ENCODE data around the gene PRMT7. TPM values are rescaled to one million over a fixed set of nuclear protein-coding genes. Genes with fewer than 3 reads are reported as not detected.

The PRMT7 gene
- total and polyA plus RNA-seq, 2 donors from 2014 or later, result 20.4 to 33.7 TPM

DNA sequence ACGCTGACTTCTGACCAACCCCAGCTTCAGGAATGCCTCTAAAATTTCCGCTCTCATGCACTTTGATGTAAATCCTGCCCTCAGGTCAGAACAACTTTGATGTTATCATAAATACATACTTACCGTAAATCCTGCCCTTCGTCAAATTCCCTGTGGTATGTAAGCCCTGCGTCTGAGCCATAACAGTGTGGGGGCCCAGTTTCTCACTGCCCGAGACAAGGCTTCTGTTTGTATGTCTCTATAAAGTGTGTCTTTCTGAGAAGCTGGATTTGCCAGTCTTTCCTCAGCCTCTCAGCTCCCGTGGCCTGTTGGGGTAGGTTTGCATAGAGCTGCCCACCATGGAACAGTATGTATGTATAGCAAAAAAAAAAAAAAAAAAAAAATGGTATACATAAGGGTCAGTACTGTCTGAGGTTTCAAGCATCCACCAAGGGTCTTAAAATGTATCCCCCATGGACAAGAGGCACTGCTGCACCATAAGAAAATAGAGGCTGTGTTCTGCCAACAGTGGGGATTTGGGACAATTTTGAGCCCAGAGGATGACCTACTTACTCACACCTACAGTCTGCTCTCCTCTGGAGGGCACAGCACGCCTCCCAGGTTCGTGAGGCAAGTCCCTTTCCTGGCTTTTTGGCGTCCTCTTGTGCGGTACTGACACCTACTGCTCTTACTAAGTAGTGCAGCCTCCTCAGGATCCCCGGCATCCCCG is 17.5 kb downstream of the PRMT7 start:
- Histone ChIP-seq H3K4me1 (ENCODE audit: control insufficient read depth in 2 of 3, insufficient read depth in 2 of 3, low read depth in 1 of 3, low read length in 3 of 3) (peaks cover 8 to 12% (median 11%) of the 10 kb centered on the region in 3 donors), H3K9me3 (ENCODE audit: control insufficient read depth in 2 of 3, insufficient read depth in 1 of 3, low read length in 3 of 3) (no peaks in the 10 kb centered on the region), H3K36me3 (ENCODE audit: control insufficient read depth in 2 of 3, insufficient read depth in 3 of 3, low read length in 3 of 3) (peaks cover 10 to 16% (median 11%) of the 10 kb centered on the region in 3 donors), H3K27ac (ENCODE audit: low read depth in 2 of 2, low read length in 2 of 2) (peak overlapping the region in 1 of 2 donors; percentile 12), H3K9ac (ENCODE audit: low read length in 3 of 3) (no peak overlapping the region), H3K27me3 (ENCODE audit: control insufficient read depth, insufficient read depth, low read length) (no peaks in the 10 kb centered on the region), H3K4me3 (ENCODE audit: low read length in 3 of 3) (no peak overlapping the region)
- peak; percentile 83 to 92 (median 85) for DNase-seq
- TF ChIP-seq, protein P1, sequence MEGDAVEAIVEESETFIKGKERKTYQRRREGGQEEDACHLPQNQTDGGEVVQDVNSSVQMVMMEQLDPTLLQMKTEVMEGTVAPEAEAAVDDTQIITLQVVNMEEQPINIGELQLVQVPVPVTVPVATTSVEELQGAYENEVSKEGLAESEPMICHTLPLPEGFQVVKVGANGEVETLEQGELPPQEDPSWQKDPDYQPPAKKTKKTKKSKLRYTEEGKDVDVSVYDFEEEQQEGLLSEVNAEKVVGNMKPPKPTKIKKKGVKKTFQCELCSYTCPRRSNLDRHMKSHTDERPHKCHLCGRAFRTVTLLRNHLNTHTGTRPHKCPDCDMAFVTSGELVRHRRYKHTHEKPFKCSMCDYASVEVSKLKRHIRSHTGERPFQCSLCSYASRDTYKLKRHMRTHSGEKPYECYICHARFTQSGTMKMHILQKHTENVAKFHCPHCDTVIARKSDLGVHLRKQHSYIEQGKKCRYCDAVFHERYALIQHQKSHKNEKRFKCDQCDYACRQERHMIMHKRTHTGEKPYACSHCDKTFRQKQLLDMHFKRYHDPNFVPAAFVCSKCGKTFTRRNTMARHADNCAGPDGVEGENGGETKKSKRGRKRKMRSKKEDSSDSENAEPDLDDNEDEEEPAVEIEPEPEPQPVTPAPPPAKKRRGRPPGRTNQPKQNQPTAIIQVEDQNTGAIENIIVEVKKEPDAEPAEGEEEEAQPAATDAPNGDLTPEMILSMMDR (IDR thresholded peaks at IDR 0.05; ENCODE audit: borderline replicate concordance, extremely low read depth, insufficient read depth), result peak; percentile 98
- FAIRE-seq, result no peak
- intact Hi-C loops (cut with DNase I), result loop anchor here (5.0 kb wide), 1 partner anchor 86 kb away; no protein-coding TSS in a partner anchor

DNA sequence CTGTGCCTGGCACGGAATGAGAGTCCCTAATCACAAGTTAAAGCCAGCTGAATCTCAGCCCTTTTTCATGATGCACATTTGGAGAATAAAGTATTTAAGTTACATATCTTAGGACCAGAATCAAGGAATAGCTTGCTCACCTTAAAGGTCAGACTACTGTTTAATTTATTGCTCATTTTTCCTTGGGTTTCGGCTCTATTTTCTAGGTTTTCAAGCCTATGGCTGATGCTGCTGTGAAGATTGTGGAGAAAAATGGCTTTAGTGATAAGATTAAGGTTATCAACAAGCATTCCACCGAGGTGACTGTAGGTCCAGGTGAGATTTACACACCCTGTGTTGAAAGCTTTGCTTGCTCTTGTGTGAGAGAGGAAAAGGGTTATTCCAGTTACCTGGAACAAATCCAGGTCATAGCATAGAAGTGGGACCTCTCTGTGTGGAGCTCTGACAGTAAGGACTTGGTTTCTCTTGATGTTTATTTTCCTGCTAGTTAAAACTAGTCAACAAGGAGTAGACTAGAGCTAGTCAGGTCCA is 18.1 kb downstream of the PRMT7 start:
- FAIRE-seq (no peak), DNase-seq (no peak)
- intact Hi-C loops (cut with DNase I), result loop anchor here (5.0 kb wide), 1 partner anchor 87 kb away; no protein-coding TSS in a partner anchor
- H3K27ac ChIP-seq (ENCODE audit: low read depth in 2 of 2, low read length in 2 of 2), result no peak overlapping the region
- peaks cover 8 to 12% (median 11%) of the 10 kb centered on the region in 3 donors for H3K4me1 ChIP-seq (ENCODE audit: control insufficient read depth in 2 of 3, insufficient read depth in 2 of 3, low read depth in 1 of 3, low read length in 3 of 3)
- no peak overlapping the region for H3K4me3 ChIP-seq (ENCODE audit: low read length in 3 of 3)
- peaks cover 10 to 16% (median 11%) of the 10 kb centered on the region in 3 donors for H3K36me3 ChIP-seq (ENCODE audit: control insufficient read depth in 2 of 3, insufficient read depth in 3 of 3, low read length in 3 of 3)
- no peaks in the 10 kb centered on the region for H3K9me3 ChIP-seq (ENCODE audit: control insufficient read depth in 2 of 3, insufficient read depth in 1 of 3, low read length in 3 of 3)
- H3K9ac ChIP-seq (ENCODE audit: low read length in 3 of 3), result no peak overlapping the region
- no peaks in the 10 kb centered on the region for H3K27me3 ChIP-seq (ENCODE audit: control insufficient read depth, insufficient read depth, low read length)
- TF ChIP-seq, protein P1 (IDR thresholded peaks at IDR 0.05; ENCODE audit: borderline replicate concordance, extremely low read depth, insufficient read depth), result no peak

DNA sequence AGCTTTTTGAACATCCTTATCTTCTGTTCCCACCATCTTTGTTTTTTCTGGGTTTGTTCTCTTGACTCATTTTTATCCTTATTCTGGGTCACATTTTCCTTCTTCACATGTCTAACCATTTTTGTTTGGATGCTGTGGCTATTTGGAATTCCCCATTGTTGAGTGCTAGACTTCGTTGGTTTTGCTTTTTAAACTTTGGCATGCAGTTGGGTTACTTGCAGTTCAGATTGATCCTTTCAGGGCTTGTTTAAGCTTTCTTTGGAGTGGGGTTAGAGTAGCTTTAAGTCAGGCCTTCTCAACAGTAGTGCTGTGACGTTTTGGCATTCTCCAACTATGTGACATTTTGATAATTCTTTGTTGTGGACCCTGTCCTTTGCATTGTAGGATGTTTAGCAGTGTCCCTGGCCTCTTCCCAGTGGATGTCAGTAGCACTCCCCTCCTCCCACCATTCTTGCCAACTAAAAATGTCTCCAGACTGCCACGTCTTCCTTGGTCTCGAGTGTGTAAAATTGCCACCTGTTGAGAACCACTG is 21.1 kb downstream of the PRMT7 start:
- Histone ChIP-seq H3K9me3 (ENCODE audit: control insufficient read depth in 2 of 3, insufficient read depth in 1 of 3, low read length in 3 of 3) (no peaks in the 10 kb centered on the region), H3K27ac (ENCODE audit: low read depth in 2 of 2, low read length in 2 of 2) (peak overlapping the region; percentile 5 to 84), H3K36me3 (ENCODE audit: control insufficient read depth in 2 of 3, insufficient read depth in 3 of 3, low read length in 3 of 3) (peaks cover 0 to 4% (median under 1%) of the 10 kb centered on the region in 3 donors), H3K27me3 (ENCODE audit: control insufficient read depth, insufficient read depth, low read length) (no peaks in the 10 kb centered on the region), H3K4me3 (ENCODE audit: low read length in 3 of 3) (no peak overlapping the region), H3K4me1 (ENCODE audit: control insufficient read depth in 2 of 3, insufficient read depth in 2 of 3, low read depth in 1 of 3, low read length in 3 of 3) (peaks cover 8 to 12% (median 11%) of the 10 kb centered on the region in 3 donors), H3K9ac (ENCODE audit: low read length in 3 of 3) (no peak overlapping the region)
- intact Hi-C loops (cut with DNase I), result no loop called here
- no peak for FAIRE-seq
- peak in 2 of 5 donors; percentile 12 to 13 for DNase-seq
- TF ChIP-seq, protein P1 (IDR thresholded peaks at IDR 0.05; ENCODE audit: borderline replicate concordance, extremely low read depth, insufficient read depth), result no peak
